K562 (cell line): ENCODE measurements around the gene MYCL. TPM values are rescaled to one million over a fixed set of nuclear protein-coding genes. Genes with fewer than 3 reads are reported as not detected.

ENCODE experiments used
- FOS ChIP-seq: IDR thresholded peaks from 3 replicates; pipeline ENCODE4 v1.6.1; 2011; ENCODE audit not compliant: insufficient read length; ENCODE audit errors: extremely low read depth
- FOSL1 ChIP-seq: fragments of 200-800 bp; sonication (Bioruptor generic); conservative IDR thresholded peaks from 2 replicates; pipeline ENCODE4 v1.6.1; 2016; ENCODE audit warnings: missing genetic modification characterization, missing compliant biosample characterization
- HEY1 ChIP-seq: fragments of 250-450 bp; sonication (Bioruptor Pico); IDR thresholded peaks from 2 replicates; pipeline ENCODE4 v1.5.0; 2020; ENCODE audit warnings: mild to moderate bottlenecking, moderate library complexity, borderline replicate concordance
- KLF1 ChIP-seq: fragments of 450-650 bp; IDR thresholded peaks from 2 replicates; pipeline ENCODE4 v1.6.1; 2016; ENCODE audit warnings: missing genetic modification characterization, missing compliant biosample characterization
- MAZ ChIP-seq, 2 experiments: fragments of 450-650 bp in 1 of 2; sonication (generic) in 1 of 2; formaldehyde crosslinking; IDR thresholded peaks in 1 of 2; conservative IDR thresholded peaks in 1 of 2; 2 replicates each; pipeline versions ENCODE4 v1.4.0 to v1.5.0; 2020; ENCODE audit warnings: mild to moderate bottlenecking in 1 of 2, missing genetic modification reagents in 1 of 2
- MNT ChIP-seq, 2 experiments: fragments of 450-650 bp; conservative IDR thresholded peaks; 2 replicates each; pipeline ENCODE4 v1.6.1; 2017; ENCODE audit warnings: mild to moderate bottlenecking in 2 of 2, moderate library complexity in 2 of 2
- MYC ChIP-seq, 2 experiments: fragments of 250-450 bp in 1 of 2; sonication (Bioruptor Pico) in 1 of 2; IDR thresholded peaks; 2 replicates each; pipeline versions ENCODE4 v1.5.1 to v1.6.1; 2012 to 2021; ENCODE audit warnings: low read depth in 2 of 2, borderline replicate concordance in 1 of 2, improper control_type of control experiment in 1 of 2, low read length in 1 of 2, mild to moderate bottlenecking in 1 of 2, moderate library complexity in 1 of 2
- NFE2 ChIP-seq: IDR thresholded peaks from 2 replicates; pipeline ENCODE4 v1.6.1; 2014; ENCODE audit warnings: antibody characterized with exemption, low read depth
- NR4A1 ChIP-seq, 2 experiments: fragments of 250-450 bp in 1 of 2; fragments of 450-650 bp in 1 of 2; sonication (Bioruptor Pico) in 1 of 2; IDR thresholded peaks; 2 replicates each; pipeline versions ENCODE4 v1.4.0 to v1.6.1; 2016 to 2020; ENCODE audit warnings: mild to moderate bottlenecking in 2 of 2, missing compliant biosample characterization in 1 of 2, missing genetic modification characterization in 1 of 2, moderate library complexity in 1 of 2
- RBFOX2 ChIP-seq: fragments of 200-400 bp; formaldehyde crosslinking; IDR thresholded peaks from 2 replicates; pipeline ENCODE4 v1.6.1; 2017; ENCODE audit warnings: low read depth, mild to moderate bottlenecking, low read length, moderate library complexity
- TAF7 ChIP-seq: fragments of 450-650 bp; IDR thresholded peaks from 2 replicates; pipeline ENCODE4 v1.6.1; 2016; ENCODE audit warnings: missing genetic modification characterization, missing compliant biosample characterization
- ZBTB40 ChIP-seq, 2 experiments: fragments of 450-650 bp in 1 of 2; sonication (generic) in 1 of 2; formaldehyde crosslinking in 1 of 2; IDR thresholded peaks; 2 replicates each; pipeline versions ENCODE4 v1.7.1 to v1.9.0; 2016 to 2022; ENCODE audit warnings: inconsistent platforms in 1 of 2, mild to moderate bottlenecking in 1 of 2, missing genetic modification reagents in 1 of 2
- ZNF76 ChIP-seq: fragments of 250-450 bp; sonication (Bioruptor Pico); IDR thresholded peaks from 2 replicates; pipeline ENCODE4 v1.4.0; 2020; ENCODE audit warnings: mild to moderate bottlenecking, moderate library complexity, borderline replicate concordance
- ZSCAN32 ChIP-seq: fragments of 450-650 bp; formaldehyde crosslinking; IDR thresholded peaks from 2 replicates; pipeline ENCODE4 v1.4.0; 2020; ENCODE audit warnings: mild to moderate bottlenecking, moderate library complexity
- polyA plus RNA-seq, 8 experiments: library from polyadenylated mRNA; depleted of rRNA in 4 of 8; stranded (reverse) in 5 of 8; unstranded in 3 of 8; fragments of >200 nt; fragmentation: Nextera tagmentation in 2 of 8; fragmentation: Illumina TruSeq in 1 of 8; extraction: Ambion mirVana in 2 of 8; extraction: Trizol in 1 of 8; gene quantifications; 2 replicates each; pipeline versions ENCODE4 v1.2.1 to v1.2.3, GENCODE V29; 2011 to 2014; ENCODE audit warnings: inconsistent platforms in 1 of 8, missing spikeins in 1 of 8
- total RNA-seq, 7 experiments: library from RNA; depleted of rRNA in 6 of 7; stranded (reverse); fragments of >200 nt in 6 of 7; fragmentation: Illumina TruSeq in 2 of 7; extraction: Trizol in 2 of 7; gene quantifications; 2 replicates each; pipeline versions ENCODE4 v1.2.1 to v1.2.3, GENCODE V29; 2011 to 2021; ENCODE audit warnings: low replicate concordance in 1 of 7

Gene MYCL
- total and polyA plus RNA-seq, 9 of the 15 experiments (the other 6 are each of a cell fraction or from before 2014, with no cell fraction given) = 3.5 to 22.0 (median 12.8) TPM

- TF ChIP-seq NFE2 = peak; percentile 78
- peak; percentile 53; the same call in 1 of the 2 replicates for TF ChIP-seq KLF1 (tag)
- peak; percentile 65 for TF ChIP-seq RBFOX2
- TF ChIP-seq ZBTB40 (IDR thresholded peaks at IDR 0.05) = peak; percentile 30; the same call in 1 of the 2 replicates
- no peak for TF ChIP-seq ZBTB40 (CRISPR knock-in tag; IDR thresholded peaks at IDR 0.05)
- peak; percentile 45; the same call in 1 of the 2 replicates for TF ChIP-seq TAF7 (tag)
- TF ChIP-seq FOS = peak; percentile 98
- peak; percentile 13 to 51; a peak in 1 of 4 replicates for TF ChIP-seq MAZ (CRISPR knock-in tag; conservative IDR thresholded peaks at IDR 0.05 in 1 of 2, IDR thresholded peaks at IDR 0.05 in 1 of 2)
- 0 out of 2 replicates have a peak, but pooled peaks have one; percentile 77 for TF ChIP-seq HEY1 (CRISPR knock-in tag)
- TF ChIP-seq ZSCAN32 (CRISPR knock-in tag) = peak; percentile 84
- TF ChIP-seq ZNF76 = no peak
- peak; percentile 100 for TF ChIP-seq MYC (IDR thresholded peaks at IDR 0.05; ENCODE audit: low read depth, low read length)
- TF ChIP-seq MYC (CRISPR knock-in tag; IDR thresholded peaks at IDR 0.05; ENCODE audit: borderline replicate concordance, low read depth) = peak; percentile 98
- peak; percentile 69 for TF ChIP-seq FOSL1 (tag)
- TF ChIP-seq MNT (conservative IDR thresholded peaks at IDR 0.05) = peak; percentile 97
- TF ChIP-seq NR4A1 (CRISPR knock-in tag; IDR thresholded peaks at IDR 0.05) = no peak
- TF ChIP-seq NR4A1 (tag; IDR thresholded peaks at IDR 0.05) = peak; percentile 78
Observed at GRCh38 chr1:39898648-39899603, 2.8 kb downstream of the MYCL start (continued).
